Renal cortical epithelial cell (primary cell): ENCODE measurements around the gene LRRTM4. TPM values are rescaled to one million over a fixed set of nuclear protein-coding genes. Genes with fewer than 3 reads are reported as not detected.

Source experiments
- DNase-seq: peaks from one replicate; pipeline ENCODE4 v3.0.0-alpha.2; 2011; ENCODE audit warnings: low read depth
- total RNA-seq: library from RNA; depleted of rRNA; stranded (reverse); fragments of >200 nt; gene quantifications from 2 replicates; pipeline ENCODE4 v1.2.3, GENCODE V29; 2014

LRRTM4 gene
- total RNA-seq: 0.10 TPM in 1 of 2 replicates, not detected in the other

DNA sequence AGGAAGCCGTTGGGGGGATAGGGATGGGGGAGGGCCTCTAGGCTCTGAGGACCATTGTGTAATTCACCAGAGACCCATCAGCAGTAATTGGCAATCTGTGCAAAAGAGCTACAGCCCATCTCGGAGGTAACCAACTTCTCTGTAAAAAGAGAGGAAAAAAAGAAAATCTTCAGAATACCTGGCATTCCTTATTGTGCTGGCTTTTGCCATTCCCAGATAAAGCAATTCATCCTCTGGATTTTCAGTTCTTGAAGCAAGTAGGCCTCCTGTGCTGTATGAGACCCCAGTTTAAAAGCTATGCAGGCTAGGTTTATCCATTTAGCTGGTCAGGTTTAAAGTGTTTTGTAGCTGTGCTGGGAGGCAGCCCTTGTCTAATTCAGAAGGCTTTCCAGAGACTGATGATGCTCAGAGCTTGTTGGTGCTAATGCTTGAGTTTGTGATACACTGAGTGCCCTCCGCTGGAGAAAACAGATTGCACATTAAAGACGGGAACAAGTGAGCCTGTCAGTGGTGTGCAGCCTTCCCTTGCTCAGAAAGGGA is at the start of gene LRRTM4:
Gene LRRTM4, minus strand, starts transcription at position 446 of the 540 bp plus-strand sequence.
- peak; percentile 11 for DNase-seq

- no peak for DNase-seq
Measured at GRCh38 chr2:77571545-77571944, 49.4 kb upstream of the LRRTM4 start.

GRCh38 chr2:77567723-77568122 is 45.5 kb upstream of the LRRTM4 start:
- no peak for DNase-seq

GRCh38 chr2:77566582-77566981 is 44.4 kb upstream of the LRRTM4 start:
- peak; percentile 41 for DNase-seq

DNA sequence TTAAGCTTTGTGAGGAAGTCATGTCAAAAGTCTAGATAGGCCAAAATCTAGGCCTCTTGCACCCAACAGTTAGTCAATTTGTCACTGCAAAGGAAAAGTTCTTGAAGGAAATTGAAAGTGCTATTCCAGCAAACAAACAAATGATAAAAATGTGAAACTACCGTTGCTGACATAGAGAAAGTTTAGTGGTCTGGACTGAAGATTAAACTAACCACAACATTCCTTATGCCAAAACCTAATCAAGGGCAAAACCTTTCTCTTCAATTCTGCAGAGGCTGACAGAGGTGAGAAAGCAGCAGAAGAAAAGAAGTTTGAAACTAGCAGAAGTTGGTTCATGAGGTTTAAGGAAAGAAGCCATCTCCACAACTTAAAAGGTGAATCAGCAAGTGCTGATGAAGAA is 44.0 kb upstream of the LRRTM4 start:
- peak; percentile 58 for DNase-seq

DNA sequence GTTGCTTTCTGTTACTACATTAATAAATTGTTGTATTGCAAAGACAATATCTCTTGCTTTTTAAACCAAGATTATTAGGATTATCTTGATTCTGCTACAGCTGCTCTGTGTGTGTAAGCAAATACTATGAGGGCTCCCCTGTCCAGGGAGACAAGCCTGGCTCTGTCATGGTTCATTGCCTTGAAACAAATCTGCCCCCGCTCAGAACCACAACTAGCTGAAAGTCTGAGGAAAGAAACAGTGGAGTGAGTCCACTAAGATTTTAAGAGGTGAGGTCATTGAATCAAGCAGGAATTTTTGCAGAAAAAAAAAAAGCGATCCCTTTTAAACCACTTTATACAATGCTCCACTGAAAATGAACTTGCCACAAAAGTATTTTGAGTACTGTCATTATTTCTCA is 30.8 kb upstream of the LRRTM4 start:
- DNase-seq: peak; percentile 91

- peak; percentile 66 for DNase-seq
Measured at GRCh38 chr2:77538031-77538430, 15.9 kb upstream of the LRRTM4 start.

DNA sequence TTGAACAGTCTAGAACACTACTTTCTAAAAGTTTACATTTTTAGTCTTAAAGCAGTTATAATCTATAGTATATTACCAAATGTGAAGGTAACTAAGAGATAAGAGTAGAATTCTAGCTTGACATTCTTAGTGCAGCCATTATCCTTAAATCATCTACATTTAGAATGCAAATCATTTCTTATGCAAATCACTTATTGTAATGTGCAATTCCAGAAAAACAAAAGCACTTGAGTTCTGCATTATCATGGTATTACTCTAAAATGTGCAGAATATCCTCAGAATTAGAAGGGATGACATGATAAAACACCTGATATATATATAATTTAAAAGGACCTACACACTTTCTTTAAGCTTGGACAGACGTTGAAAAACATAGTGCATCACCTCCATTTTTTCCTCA is 712 bp upstream of the LRRTM4 start:
- DNase-seq: no peak

DNA sequence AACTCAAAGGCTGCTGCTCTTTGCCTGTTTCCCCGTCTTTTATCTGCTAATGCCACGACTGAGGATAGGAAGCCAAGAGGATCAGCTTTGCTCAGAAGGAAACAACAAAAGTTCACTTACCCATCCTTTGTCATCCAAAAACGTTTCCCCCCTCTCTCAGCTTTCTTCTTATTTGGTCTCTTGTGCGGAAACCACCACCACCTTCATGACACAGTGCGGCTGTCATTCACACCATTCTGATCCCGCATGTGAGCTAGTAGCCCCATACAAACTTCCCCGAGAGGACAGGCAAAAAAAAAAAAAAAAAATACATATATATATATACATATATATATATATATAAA is 656 bp downstream of the LRRTM4 start:
- DNase-seq: no peak

GRCh38 chr2:77520641-77521547 is 1.3 kb downstream of the LRRTM4 start:
- peak; percentile 4 for DNase-seq

GRCh38 chr2:77519888-77520506 is 2.2 kb downstream of the LRRTM4 start:
- DNase-seq: no peak

DNA sequence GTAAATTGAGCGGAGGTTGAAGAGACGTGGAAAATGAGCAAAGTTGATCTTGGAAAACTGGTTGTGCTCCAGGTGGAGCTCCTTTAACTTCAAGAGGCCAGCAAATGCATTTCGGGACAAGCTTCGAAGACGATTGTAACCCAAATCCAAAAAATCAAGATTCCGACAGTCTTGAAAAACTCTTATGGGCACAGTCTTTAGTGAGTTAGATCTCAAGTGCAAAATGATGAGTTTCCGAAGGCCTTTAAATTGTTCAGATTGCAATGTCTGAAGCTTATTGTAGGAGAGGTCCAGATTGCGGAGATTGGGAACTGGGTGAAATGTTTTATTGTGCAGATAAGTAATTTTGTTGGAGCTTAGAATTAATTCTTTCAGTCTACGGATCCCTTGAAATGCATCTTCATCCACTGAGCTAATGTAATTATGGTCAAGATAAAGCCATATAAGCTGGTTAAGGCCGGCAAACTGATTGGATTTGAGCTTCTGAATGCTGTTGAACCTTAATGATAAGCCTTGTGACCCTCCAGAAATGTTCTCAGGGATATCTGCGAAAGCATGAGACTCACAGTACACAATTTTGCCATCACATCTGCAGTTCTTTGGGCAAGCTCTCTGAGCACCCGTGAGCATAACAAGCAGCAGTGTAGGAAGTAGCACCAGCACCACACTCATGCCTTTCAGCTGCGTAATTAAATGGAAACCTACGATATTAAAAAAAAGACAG is 2.9 kb downstream of the LRRTM4 start:
- DNase-seq: no peak

DNA sequence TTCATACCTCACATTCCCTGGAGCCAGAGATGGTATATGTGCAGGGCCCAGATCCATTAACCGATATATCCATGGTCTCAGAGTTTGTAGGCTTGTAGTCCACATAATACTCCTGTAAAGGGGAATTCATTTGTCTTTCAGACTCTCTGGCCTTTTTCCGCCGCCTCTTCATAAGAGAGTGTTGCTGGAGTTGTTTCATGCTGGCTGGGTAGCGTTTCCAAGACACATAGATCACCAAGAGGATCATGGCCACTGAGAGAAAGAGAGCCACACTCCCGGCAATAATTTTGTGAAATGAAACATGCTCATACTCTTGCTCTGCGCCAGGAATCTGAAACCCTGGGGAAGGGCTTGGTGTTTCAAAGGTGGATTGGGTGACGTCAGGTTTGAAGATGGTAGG is 3.9 kb downstream of the LRRTM4 start:
- no peak for DNase-seq

GRCh38 chr2:77513191-77513590 is 9.0 kb downstream of the LRRTM4 start:
- DNase-seq: no peak

- DNase-seq: peak; percentile 9
Measured at GRCh38 chr2:77512507-77512906, 9.7 kb downstream of the LRRTM4 start.

GRCh38 chr2:77508511-77508910 is 13.7 kb downstream of the LRRTM4 start:
- DNase-seq: no peak

DNA sequence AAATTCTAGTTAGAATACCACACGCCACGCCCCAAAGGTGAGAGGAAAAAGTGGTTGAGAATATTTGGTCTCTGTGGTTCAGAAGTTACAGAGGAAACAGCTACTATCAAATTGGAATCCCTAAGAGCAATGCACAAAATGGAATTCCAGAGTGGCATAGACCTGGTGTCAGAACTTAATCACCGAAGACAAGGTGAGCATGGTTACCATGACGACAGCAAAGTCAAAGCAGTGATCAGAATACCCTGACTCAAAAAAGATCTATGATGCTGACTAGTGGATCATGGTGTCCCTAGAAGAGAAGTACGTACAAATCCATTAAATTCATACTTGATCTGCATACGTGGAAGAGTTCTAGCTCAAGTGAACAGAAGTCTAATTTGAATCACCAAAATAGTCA is 14.5 kb downstream of the LRRTM4 start:
- no peak for DNase-seq

GRCh38 chr2:77488141-77488540 is 34.0 kb downstream of the LRRTM4 start:
- DNase-seq: no peak

DNA sequence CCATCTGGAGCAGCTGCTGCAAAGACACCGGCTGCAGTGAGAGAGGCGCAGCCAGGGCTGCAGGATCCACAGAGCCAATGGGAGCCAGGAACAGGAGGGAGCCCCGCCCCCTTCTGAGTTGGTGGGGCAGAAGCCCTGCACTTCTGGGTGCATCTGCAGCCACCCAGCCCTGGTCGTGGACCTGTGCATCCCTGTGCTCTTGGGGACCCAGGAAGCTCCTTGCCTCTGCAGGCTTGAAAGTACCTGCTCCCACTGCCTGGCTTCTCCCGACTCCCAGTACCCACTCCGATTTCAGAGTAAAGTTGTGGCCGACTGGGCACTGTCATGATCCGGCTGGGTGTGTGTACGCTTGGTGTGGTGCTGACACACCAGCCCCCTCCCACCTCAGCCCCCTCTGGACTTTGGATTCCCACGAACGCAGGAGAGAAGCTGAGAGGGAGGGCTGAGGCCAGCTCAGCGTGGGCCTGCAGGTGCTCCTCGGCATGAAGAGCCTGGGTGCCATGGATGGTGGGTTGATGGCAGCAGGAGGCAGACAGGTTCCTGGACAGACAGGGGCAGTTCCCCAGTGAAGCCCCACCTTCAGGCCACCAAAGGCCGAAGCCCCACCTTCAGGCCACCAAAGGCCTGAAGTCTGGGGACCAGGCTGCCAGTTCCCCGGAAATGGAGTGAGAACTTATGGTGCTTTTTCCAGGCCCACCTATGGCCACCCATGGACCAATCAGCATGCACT is 34.9 kb downstream of the LRRTM4 start:
- DNase-seq: no peak

DNA sequence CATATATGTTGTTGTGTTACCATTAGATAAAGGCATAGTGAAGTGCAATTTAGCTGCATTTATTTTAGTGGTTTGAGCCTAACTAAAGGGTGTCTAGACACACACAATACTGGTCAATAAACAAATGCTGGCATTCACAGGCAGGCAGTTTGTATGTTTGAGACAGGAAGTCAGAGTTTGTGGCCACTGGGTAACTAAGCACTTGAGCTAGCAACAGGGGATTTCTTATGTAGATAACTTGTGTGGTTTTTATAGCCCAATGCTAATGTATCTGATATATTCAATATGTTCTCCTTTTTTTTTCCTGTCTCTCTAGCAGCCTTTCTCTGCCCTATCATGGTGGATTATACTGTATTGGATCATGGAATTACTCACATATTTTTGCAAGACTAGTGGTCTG is 38.1 kb downstream of the LRRTM4 start:
- DNase-seq: peak; percentile 0

DNA sequence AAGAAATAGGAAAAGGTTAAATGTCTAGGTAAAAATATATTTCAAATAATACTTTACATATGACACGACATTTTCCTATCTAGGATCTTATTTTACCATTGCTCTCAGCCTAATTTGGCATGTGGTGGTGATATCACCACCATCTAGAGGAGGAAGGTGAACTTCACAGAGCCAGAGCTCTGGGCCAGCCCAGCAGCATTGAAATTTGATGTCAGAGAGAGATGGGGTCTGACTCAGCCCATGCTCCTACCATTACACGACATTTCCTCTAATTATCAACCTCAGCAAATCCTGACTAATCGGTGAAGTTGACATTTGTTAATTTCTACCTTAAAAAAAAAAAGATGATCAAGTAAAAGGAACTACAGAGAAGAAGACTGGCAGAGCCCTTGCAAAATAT is 42.3 kb downstream of the LRRTM4 start:
- DNase-seq: peak; percentile 0

- DNase-seq: peak; percentile 15
Measured at GRCh38 chr2:77479395-77479794, 42.8 kb downstream of the LRRTM4 start.
